Central memory CD8-positive, alpha-beta T cell (primary cell): ENCODE measurements around the gene CYB5A.

Experiments used
- ATAC-seq: fragments of 150-1000 bp; cut with Tn5 transposase; replicated peaks from 2 replicates; pipeline ENCODE4 v1.10.0; 2022; ENCODE audit warnings: mild to moderate bottlenecking, moderate FRiP score, moderate number of reproducible peaks; ENCODE audit not compliant: poor library complexity, severe bottlenecking; ENCODE audit errors: extremely low read depth
- DNase-seq, 2 donors: peaks; one replicate each; pipeline ENCODE4 v3.0.0; 2021; ENCODE audit warnings: low spot score in 2 of 2
- H3K27ac Mint-ChIP-seq: one replicate; pipeline ENCODE4 v1.8.0; 2022; ENCODE audit warnings: low read depth, mild to moderate bottlenecking, moderate library complexity, mixed read lengths
- H3K27me3 Mint-ChIP-seq: one replicate; pipeline ENCODE4 v1.8.0; 2022; ENCODE audit warnings: mixed read lengths
- H3K36me3 Mint-ChIP-seq: one replicate; pipeline ENCODE4 v1.8.0; 2022; ENCODE audit warnings: mild to moderate bottlenecking, moderate library complexity, mixed read lengths; ENCODE audit not compliant: insufficient read depth
- H3K4me1 Mint-ChIP-seq: one replicate; pipeline ENCODE4 v1.8.0; 2022; ENCODE audit warnings: mixed read lengths
- H3K4me3 Mint-ChIP-seq: one replicate; pipeline ENCODE4 v1.8.0; 2022; ENCODE audit warnings: mild to moderate bottlenecking, moderate library complexity, mixed read lengths
- H3K9me3 Mint-ChIP-seq: one replicate; pipeline ENCODE4 v1.8.0; 2022; ENCODE audit warnings: mixed read lengths

CYB5A gene

GRCh38 chr18:74228312-74228711 lies 63.5 kb downstream of the CYB5A start:
- Mint-ChIP-seq H3K27me3 (peaks cover 43% of the 10 kb centered on the region), H3K27ac (no peak overlapping the region), H3K36me3 (no peaks in the 10 kb centered on the region), H3K9me3 (no peaks in the 10 kb centered on the region), H3K4me3 (no peak overlapping the region), H3K4me1 (no peaks in the 10 kb centered on the region)
- ATAC-seq (no peak), DNase-seq (no peak)

- Mint-ChIP-seq H3K36me3 (no peaks in the 10 kb centered on the region), H3K27me3 (peaks cover 52% of the 10 kb centered on the region), H3K9me3 (no peaks in the 10 kb centered on the region), H3K4me1 (no peaks in the 10 kb centered on the region), H3K4me3 (no peak overlapping the region), H3K27ac (no peak overlapping the region)
- ATAC-seq (no peak), DNase-seq (no peak)
Measured at GRCh38 chr18:74226666-74227065, 65.1 kb downstream of the CYB5A start.

- ATAC-seq (no peak), DNase-seq (no peak)
- Mint-ChIP-seq H3K27ac (no peak overlapping the region), H3K4me1 (no peaks in the 10 kb centered on the region), H3K27me3 (peaks cover 55% of the 10 kb centered on the region), H3K4me3 (no peak overlapping the region), H3K9me3 (no peaks in the 10 kb centered on the region), H3K36me3 (no peaks in the 10 kb centered on the region)
Measured at GRCh38 chr18:74226156-74226555, 65.6 kb downstream of the CYB5A start.

- ATAC-seq (no peak), DNase-seq (no peak)
- H3K27ac Mint-ChIP-seq, result no peak overlapping the region
- H3K27me3 Mint-ChIP-seq, result peaks cover 60% of the 10 kb centered on the region
- no peaks in the 10 kb centered on the region for H3K9me3 Mint-ChIP-seq
- no peak overlapping the region for H3K4me3 Mint-ChIP-seq
- no peaks in the 10 kb centered on the region for H3K36me3 Mint-ChIP-seq
- H3K4me1 Mint-ChIP-seq, result no peaks in the 10 kb centered on the region
Measured at GRCh38 chr18:74225193-74225840, 66.4 kb downstream of the CYB5A start.

- Mint-ChIP-seq H3K36me3 (no peaks in the 10 kb centered on the region), H3K4me3 (no peak overlapping the region), H3K27me3 (peaks cover 58% of the 10 kb centered on the region), H3K27ac (no peak overlapping the region), H3K4me1 (no peaks in the 10 kb centered on the region), H3K9me3 (no peaks in the 10 kb centered on the region)
- no peak for ATAC-seq
- DNase-seq, result no peak
Measured at GRCh38 chr18:74222710-74223494, 68.9 kb downstream of the CYB5A start.

- no peaks in the 10 kb centered on the region for H3K4me1 Mint-ChIP-seq
- H3K4me3 Mint-ChIP-seq, result no peak overlapping the region
- H3K27ac Mint-ChIP-seq, result no peak overlapping the region
- no peak for DNase-seq
- ATAC-seq, result no peak
- H3K27me3 Mint-ChIP-seq, result peaks cover 40% of the 10 kb centered on the region
- H3K9me3 Mint-ChIP-seq, result no peaks in the 10 kb centered on the region
- no peaks in the 10 kb centered on the region for H3K36me3 Mint-ChIP-seq
Measured at GRCh38 chr18:74221081-74221480, 70.7 kb downstream of the CYB5A start.

GRCh38 chr18:74219056-74219455 lies 72.7 kb downstream of the CYB5A start:
- no peak for ATAC-seq
- no peaks in the 10 kb centered on the region for H3K36me3 Mint-ChIP-seq
- no peaks in the 10 kb centered on the region for H3K9me3 Mint-ChIP-seq
- H3K4me3 Mint-ChIP-seq, result no peak overlapping the region
- no peak for DNase-seq
- H3K27ac Mint-ChIP-seq, result no peak overlapping the region
- no peaks in the 10 kb centered on the region for H3K4me1 Mint-ChIP-seq
- peaks cover 38% of the 10 kb centered on the region for H3K27me3 Mint-ChIP-seq

- H3K27ac Mint-ChIP-seq, result no peak overlapping the region
- peaks cover 38% of the 10 kb centered on the region for H3K27me3 Mint-ChIP-seq
- ATAC-seq (no peak), DNase-seq (no peak)
- H3K4me1 Mint-ChIP-seq, result no peaks in the 10 kb centered on the region
- no peaks in the 10 kb centered on the region for H3K36me3 Mint-ChIP-seq
- H3K4me3 Mint-ChIP-seq, result no peak overlapping the region
- no peaks in the 10 kb centered on the region for H3K9me3 Mint-ChIP-seq
Measured at GRCh38 chr18:74217476-74218143, 74.2 kb downstream of the CYB5A start.

GRCh38 chr18:74216661-74217110 lies 75.1 kb downstream of the CYB5A start:
- Mint-ChIP-seq H3K27ac (no peak overlapping the region), H3K27me3 (peaks cover 46% of the 10 kb centered on the region), H3K36me3 (no peaks in the 10 kb centered on the region), H3K9me3 (no peaks in the 10 kb centered on the region), H3K4me1 (no peaks in the 10 kb centered on the region), H3K4me3 (no peak overlapping the region)
- ATAC-seq (no peak), DNase-seq (no peak)

GRCh38 chr18:74215863-74216262 lies 75.9 kb downstream of the CYB5A start:
- Mint-ChIP-seq H3K36me3 (no peaks in the 10 kb centered on the region), H3K9me3 (no peaks in the 10 kb centered on the region), H3K4me3 (no peak overlapping the region), H3K27ac (no peak overlapping the region), H3K4me1 (no peaks in the 10 kb centered on the region), H3K27me3 (peaks cover 48% of the 10 kb centered on the region)
- DNase-seq (no peak), ATAC-seq (no peak)

GRCh38 chr18:74213429-74213828 lies 78.3 kb downstream of the CYB5A start:
- no peaks in the 10 kb centered on the region for H3K36me3 Mint-ChIP-seq
- peaks cover 61% of the 10 kb centered on the region for H3K27me3 Mint-ChIP-seq
- no peaks in the 10 kb centered on the region for H3K4me1 Mint-ChIP-seq
- no peak overlapping the region for H3K27ac Mint-ChIP-seq
- DNase-seq, result no peak
- H3K4me3 Mint-ChIP-seq, result no peak overlapping the region
- ATAC-seq, result no peak
- no peaks in the 10 kb centered on the region for H3K9me3 Mint-ChIP-seq

GRCh38 chr18:74204526-74205152 lies 87.1 kb downstream of the CYB5A start:
- Mint-ChIP-seq H3K4me3 (no peak overlapping the region), H3K9me3 (no peaks in the 10 kb centered on the region), H3K4me1 (no peaks in the 10 kb centered on the region), H3K36me3 (no peaks in the 10 kb centered on the region), H3K27ac (no peak overlapping the region), H3K27me3 (peaks cover 14% of the 10 kb centered on the region)
- DNase-seq (no peak), ATAC-seq (no peak)
